Activated naive CD8-positive, alpha-beta T cell treated with anti-CD3 and anti-CD28 coated beads for 36 hours (primary cell): Measurements from ENCODE around the gene ADAMTS16. TPM values are rescaled to one million over a fixed set of nuclear protein-coding genes. Genes with fewer than 3 reads are reported as not detected.

Experiments used
- DNase-seq: peaks from one replicate; pipeline ENCODE4 v3.0.0; 2021
- H3K27ac Mint-ChIP-seq: one replicate; pipeline ENCODE4 v1.8.0; 2022; ENCODE audit warnings: mild to moderate bottlenecking, moderate library complexity, mixed read lengths
- H3K27me3 Mint-ChIP-seq: one replicate; pipeline ENCODE4 v1.8.0; 2022; ENCODE audit warnings: mild to moderate bottlenecking, mixed read lengths
- H3K36me3 Mint-ChIP-seq: one replicate; pipeline ENCODE4 v1.8.0; 2021; ENCODE audit warnings: mild to moderate bottlenecking, mixed read lengths
- H3K4me1 Mint-ChIP-seq: one replicate; pipeline ENCODE4 v1.8.0; 2021; ENCODE audit warnings: mixed read lengths
- H3K4me3 Mint-ChIP-seq: one replicate; pipeline ENCODE4 v1.8.0; 2022; ENCODE audit warnings: mild to moderate bottlenecking, moderate library complexity, mixed read lengths
- H3K9me3 Mint-ChIP-seq: one replicate; pipeline ENCODE4 v1.8.0; 2022; ENCODE audit warnings: mixed read lengths
- total RNA-seq, 2 experiments: library from RNA; stranded (reverse); gene quantifications; one replicate each; pipeline ENCODE4 v1.2.3, GENCODE V29; 2021

ADAMTS16 gene
- total RNA-seq, 2 experiments from 2014 or later: not detected

GRCh38 chr5:5156471-5157082, 16.4 kb downstream of the ADAMTS16 start:
- H3K4me3 Mint-ChIP-seq: no peak overlapping the region
- H3K27me3 Mint-ChIP-seq: peaks cover 3% of the 10 kb centered on the region
- no peaks in the 10 kb centered on the region for H3K9me3 Mint-ChIP-seq
- H3K27ac Mint-ChIP-seq: no peak overlapping the region
- no peak for DNase-seq
- no peaks in the 10 kb centered on the region for H3K36me3 Mint-ChIP-seq
- peaks cover 1% of the 10 kb centered on the region for H3K4me1 Mint-ChIP-seq

- Mint-ChIP-seq H3K27ac (no peak overlapping the region), H3K27me3 (peaks cover 9% of the 10 kb centered on the region), H3K4me3 (no peak overlapping the region), H3K4me1 (peaks cover 1% of the 10 kb centered on the region), H3K36me3 (no peaks in the 10 kb centered on the region), H3K9me3 (no peaks in the 10 kb centered on the region)
- no peak for DNase-seq
Measured at GRCh38 chr5:5158472-5158895, 18.4 kb downstream of the ADAMTS16 start.

GRCh38 chr5:5159282-5160103, 19.4 kb downstream of the ADAMTS16 start:
- H3K4me1 Mint-ChIP-seq: peaks cover 1% of the 10 kb centered on the region
- peaks cover 9% of the 10 kb centered on the region for H3K27me3 Mint-ChIP-seq
- no peaks in the 10 kb centered on the region for H3K36me3 Mint-ChIP-seq
- no peaks in the 10 kb centered on the region for H3K9me3 Mint-ChIP-seq
- H3K4me3 Mint-ChIP-seq: no peak overlapping the region
- DNase-seq: no peak
- no peak overlapping the region for H3K27ac Mint-ChIP-seq

GRCh38 chr5:5164163-5164562, 24.0 kb downstream of the ADAMTS16 start:
- Mint-ChIP-seq H3K27ac (no peak overlapping the region), H3K27me3 (peaks cover 6% of the 10 kb centered on the region), H3K9me3 (no peaks in the 10 kb centered on the region), H3K4me1 (no peaks in the 10 kb centered on the region), H3K4me3 (no peak overlapping the region), H3K36me3 (no peaks in the 10 kb centered on the region)
- DNase-seq: no peak

GRCh38 chr5:5165541-5166002, 25.4 kb downstream of the ADAMTS16 start:
- Mint-ChIP-seq H3K4me3 (no peak overlapping the region), H3K9me3 (no peaks in the 10 kb centered on the region), H3K36me3 (no peaks in the 10 kb centered on the region), H3K27ac (no peak overlapping the region), H3K27me3 (peaks cover 6% of the 10 kb centered on the region), H3K4me1 (no peaks in the 10 kb centered on the region)
- no peak for DNase-seq

- Mint-ChIP-seq H3K4me3 (no peak overlapping the region), H3K27me3 (no peaks in the 10 kb centered on the region), H3K4me1 (no peaks in the 10 kb centered on the region), H3K36me3 (no peaks in the 10 kb centered on the region), H3K27ac (no peak overlapping the region), H3K9me3 (peaks cover 3% of the 10 kb centered on the region)
- DNase-seq: no peak
Measured at GRCh38 chr5:5169466-5169865, 29.3 kb downstream of the ADAMTS16 start.

GRCh38 chr5:5178136-5178535, 38.0 kb downstream of the ADAMTS16 start:
- Mint-ChIP-seq H3K9me3 (peaks cover 5% of the 10 kb centered on the region), H3K36me3 (no peaks in the 10 kb centered on the region), H3K27me3 (peaks cover 19% of the 10 kb centered on the region), H3K4me3 (no peak overlapping the region), H3K27ac (no peak overlapping the region), H3K4me1 (peaks cover 4% of the 10 kb centered on the region)
- no peak for DNase-seq

GRCh38 chr5:5178580-5178979, 38.5 kb downstream of the ADAMTS16 start:
- no peak for DNase-seq
- no peaks in the 10 kb centered on the region for H3K36me3 Mint-ChIP-seq
- no peak overlapping the region for H3K4me3 Mint-ChIP-seq
- H3K27me3 Mint-ChIP-seq: peaks cover 23% of the 10 kb centered on the region
- no peak overlapping the region for H3K27ac Mint-ChIP-seq
- H3K9me3 Mint-ChIP-seq: peaks cover 5% of the 10 kb centered on the region
- H3K4me1 Mint-ChIP-seq: peaks cover 8% of the 10 kb centered on the region

GRCh38 chr5:5179079-5179478, 38.9 kb downstream of the ADAMTS16 start:
- no peak overlapping the region for H3K27ac Mint-ChIP-seq
- H3K4me1 Mint-ChIP-seq: peaks cover 9% of the 10 kb centered on the region
- DNase-seq: no peak
- H3K9me3 Mint-ChIP-seq: peaks cover 5% of the 10 kb centered on the region
- no peaks in the 10 kb centered on the region for H3K36me3 Mint-ChIP-seq
- H3K27me3 Mint-ChIP-seq: peaks cover 25% of the 10 kb centered on the region
- no peak overlapping the region for H3K4me3 Mint-ChIP-seq

- peaks cover under 1% of the 10 kb centered on the region for H3K9me3 Mint-ChIP-seq
- H3K27ac Mint-ChIP-seq: no peak overlapping the region
- H3K4me1 Mint-ChIP-seq: peaks cover 9% of the 10 kb centered on the region
- peaks cover 25% of the 10 kb centered on the region for H3K27me3 Mint-ChIP-seq
- H3K4me3 Mint-ChIP-seq: no peak overlapping the region
- H3K36me3 Mint-ChIP-seq: no peaks in the 10 kb centered on the region
- DNase-seq: no peak
Measured at GRCh38 chr5:5179597-5179996, 39.5 kb downstream of the ADAMTS16 start.

- H3K9me3 Mint-ChIP-seq: no peaks in the 10 kb centered on the region
- no peak overlapping the region for H3K27ac Mint-ChIP-seq
- no peaks in the 10 kb centered on the region for H3K36me3 Mint-ChIP-seq
Measured at GRCh38 chr5:5181650-5182324, 41.7 kb downstream of the ADAMTS16 start.

GRCh38 chr5:5182508-5183188, 42.5 kb downstream of the ADAMTS16 start:
- no peak overlapping the region for H3K4me3 Mint-ChIP-seq
- no peaks in the 10 kb centered on the region for H3K9me3 Mint-ChIP-seq
- H3K27me3 Mint-ChIP-seq: peaks cover 19% of the 10 kb centered on the region
- no peak for DNase-seq
- no peak overlapping the region for H3K27ac Mint-ChIP-seq
- H3K4me1 Mint-ChIP-seq: peaks cover 9% of the 10 kb centered on the region
- H3K36me3 Mint-ChIP-seq: no peaks in the 10 kb centered on the region

More at GRCh38 chr5:5181650-5182324, 41.7 kb downstream of the ADAMTS16 start:
- no peak for DNase-seq
- peaks cover 25% of the 10 kb centered on the region for H3K27me3 Mint-ChIP-seq
- H3K4me3 Mint-ChIP-seq: no peak overlapping the region
- H3K4me1 Mint-ChIP-seq: peaks cover 9% of the 10 kb centered on the region

- H3K9me3 Mint-ChIP-seq: no peaks in the 10 kb centered on the region
- no peak for DNase-seq
- peaks cover 9% of the 10 kb centered on the region for H3K4me1 Mint-ChIP-seq
- no peak overlapping the region for H3K27ac Mint-ChIP-seq
- no peak overlapping the region for H3K4me3 Mint-ChIP-seq
- H3K27me3 Mint-ChIP-seq: peaks cover 19% of the 10 kb centered on the region
- H3K36me3 Mint-ChIP-seq: no peaks in the 10 kb centered on the region
Measured at GRCh38 chr5:5183189-5183699, 43.1 kb downstream of the ADAMTS16 start.

- no peak for DNase-seq
- H3K4me3 Mint-ChIP-seq: no peak overlapping the region
- H3K9me3 Mint-ChIP-seq: no peaks in the 10 kb centered on the region
- H3K4me1 Mint-ChIP-seq: peaks cover 9% of the 10 kb centered on the region
- no peaks in the 10 kb centered on the region for H3K36me3 Mint-ChIP-seq
- H3K27ac Mint-ChIP-seq: no peak overlapping the region
- H3K27me3 Mint-ChIP-seq: peaks cover 16% of the 10 kb centered on the region
Measured at GRCh38 chr5:5183933-5184332, 43.8 kb downstream of the ADAMTS16 start.
